ENCODE measurements around the gene MEGF9. TPM values are rescaled to one million over a fixed set of nuclear protein-coding genes. Genes with fewer than 3 reads are reported as not detected.

Gene MEGF9
- total and polyA plus RNA-seq, 2 of the 13 experiments (the other 11 are each of a cell fraction or from before 2014, with no cell fraction given), result 3.1 to 3.3 TPM

- TF ChIP-seq ATF5 (CRISPR knock-in tag; IDR thresholded peaks at IDR 0.05; ENCODE audit: low read depth) (no peak), SALL1 (CRISPR knock-in tag; IDR thresholded peaks at IDR 0.05) (peak; percentile 60), PITX1 (CRISPR knock-in tag; IDR thresholded peaks at IDR 0.05) (0 out of 2 replicates have a peak, but pooled peaks have one; percentile 26), MTA1 (CRISPR knock-in tag; IDR thresholded peaks at IDR 0.05; ENCODE audit: borderline replicate concordance) (no peak), ZNF879 (CRISPR knock-in tag; IDR thresholded peaks at IDR 0.05) (no peak), LCORL (IDR thresholded peaks at IDR 0.05) (no peak), LCORL (CRISPR knock-in tag; IDR thresholded peaks at IDR 0.05) (0 out of 2 replicates have a peak, but pooled peaks have one; percentile 21), ZNF703 (CRISPR knock-in tag; IDR thresholded peaks at IDR 0.05; ENCODE audit: borderline replicate concordance) (no peak), ZNF407 (CRISPR knock-in tag; IDR thresholded peaks at IDR 0.05; ENCODE audit: not compliant biosample characterization) (no peak), ZNF841 (CRISPR knock-in tag; IDR thresholded peaks at IDR 0.05; ENCODE audit: borderline replicate concordance) (no peak), ATF1 (CRISPR knock-in tag; IDR thresholded peaks at IDR 0.05) (no peak), ZNF629 (CRISPR knock-in tag; conservative IDR thresholded peaks at IDR 0.05) (no peak), ZNF83 (CRISPR knock-in tag; IDR thresholded peaks at IDR 0.05; ENCODE audit: borderline replicate concordance) (no peak), LBX2 (CRISPR knock-in tag; IDR thresholded peaks at IDR 0.05; ENCODE audit: borderline replicate concordance) (no peak), HDAC2 (CRISPR knock-in tag; IDR thresholded peaks at IDR 0.05) (0 out of 2 replicates have a peak, but pooled peaks have one; percentile 33), DMAP1 (CRISPR knock-in tag; IDR thresholded peaks at IDR 0.05) (no peak), ZNF24 (IDR thresholded peaks at IDR 0.05) (no peak), SMARCC2 (IDR thresholded peaks at IDR 0.05) (no peak), HOXA3 (CRISPR knock-in tag; IDR thresholded peaks at IDR 0.05) (0 out of 2 replicates have a peak, but pooled peaks have one; percentile 31), MYC (CRISPR knock-in tag; IDR thresholded peaks at IDR 0.05; ENCODE audit: borderline replicate concordance) (peak; percentile 24; the same call in 1 of the 2 replicates), PPARG (CRISPR knock-in tag; conservative IDR thresholded peaks at IDR 0.05) (0 out of 2 replicates have a peak, but pooled peaks have one; percentile 10), ZNF782 (CRISPR knock-in tag; IDR thresholded peaks at IDR 0.05; ENCODE audit: borderline replicate concordance) (no peak)
These were observed 76.4 kb downstream of the MEGF9 start (continued) for GRCh38 chr9:120637919-120638318.
